GM18868 (cell line): ENCODE results near the gene TCN2.
"Not testable (repeated sequence)": the region's sequence is repeated elsewhere in the genome, so short reads cannot be mapped to it uniquely, and the experiment has no call there.

ENCODE experiments used
- ATAC-seq: cut with Tn5 transposase; IDR thresholded peaks from one replicate; pipeline ENCODE4 v1.9.1; 2021; ENCODE audit warnings: mild to moderate bottlenecking, moderate library complexity; ENCODE audit not compliant: unreplicated experiment

The TCN2 gene

GRCh38 chr22:30643055-30643875 lies 36.3 kb downstream of the TCN2 start:
- ATAC-seq, result no peak

- ATAC-seq, result no peak
These were observed 39.7 kb downstream of the TCN2 start for GRCh38 chr22:30646518-30647160.

GRCh38 chr22:30647536-30647935 lies 40.6 kb downstream of the TCN2 start:
- ATAC-seq, result no peak

- ATAC-seq, result no peak
These were observed 41.9 kb downstream of the TCN2 start for GRCh38 chr22:30648825-30649224.

- ATAC-seq, result peak; percentile 84
These were observed 42.5 kb downstream of the TCN2 start for GRCh38 chr22:30649430-30650007.

- no peak for ATAC-seq
These were observed 43.6 kb downstream of the TCN2 start for GRCh38 chr22:30650508-30651116.

- no peak for ATAC-seq
These were observed 45.9 kb downstream of the TCN2 start for GRCh38 chr22:30652852-30653251.

- ATAC-seq, result no peak
These were observed 47.4 kb downstream of the TCN2 start for GRCh38 chr22:30654361-30654760.

GRCh38 chr22:30655532-30655931 lies 48.6 kb downstream of the TCN2 start:
- no peak for ATAC-seq

GRCh38 chr22:30662040-30662439 lies 55.1 kb downstream of the TCN2 start:
- no peak for ATAC-seq

- ATAC-seq, result no peak
These were observed 57.8 kb downstream of the TCN2 start for GRCh38 chr22:30664798-30665197.

GRCh38 chr22:30665266-30665665 lies 58.3 kb downstream of the TCN2 start:
- no peak for ATAC-seq

- no peak for ATAC-seq
These were observed 58.8 kb downstream of the TCN2 start for GRCh38 chr22:30665786-30666185.

GRCh38 chr22:30667107-30667493 lies 60.1 kb downstream of the TCN2 start:
- no peak for ATAC-seq

GRCh38 chr22:30667494-30668385 lies 60.8 kb downstream of the TCN2 start, which contains the start of gene DUSP18:
Gene DUSP18 (minus strand): TSS chr22:30667875. CDS start chr22:30664003, 3,872 bp downstream.
- peak; percentile 84 for ATAC-seq

GRCh38 chr22:30668386-30668710 lies 61.4 kb downstream of the TCN2 start:
- ATAC-seq, result no peak

GRCh38 chr22:30671071-30671470 lies 64.1 kb downstream of the TCN2 start:
- ATAC-seq, result no peak

- no peak for ATAC-seq
These were observed 66.2 kb downstream of the TCN2 start for GRCh38 chr22:30673136-30673535.

GRCh38 chr22:30674482-30674881 lies 67.5 kb downstream of the TCN2 start:
- no peak for ATAC-seq

GRCh38 chr22:30675436-30675835 lies 68.5 kb downstream of the TCN2 start:
- ATAC-seq, result no peak

GRCh38 chr22:30676565-30676964 lies 69.6 kb downstream of the TCN2 start:
- not testable (repeated sequence) for ATAC-seq
